Activated CD8-positive, alpha-beta memory T cell treated with anti-CD3 and anti-CD28 coated beads for 24 hours (primary cell): ENCODE measurements around the gene GATA2.

ENCODE experiments used
- DNase-seq: peaks from one replicate; pipeline ENCODE4 v3.0.0-alpha.2; 2020

Gene GATA2

GRCh38 chr3:128472449-128473179 is 20.4 kb downstream of the GATA2 start:
- no peak for DNase-seq

DNA sequence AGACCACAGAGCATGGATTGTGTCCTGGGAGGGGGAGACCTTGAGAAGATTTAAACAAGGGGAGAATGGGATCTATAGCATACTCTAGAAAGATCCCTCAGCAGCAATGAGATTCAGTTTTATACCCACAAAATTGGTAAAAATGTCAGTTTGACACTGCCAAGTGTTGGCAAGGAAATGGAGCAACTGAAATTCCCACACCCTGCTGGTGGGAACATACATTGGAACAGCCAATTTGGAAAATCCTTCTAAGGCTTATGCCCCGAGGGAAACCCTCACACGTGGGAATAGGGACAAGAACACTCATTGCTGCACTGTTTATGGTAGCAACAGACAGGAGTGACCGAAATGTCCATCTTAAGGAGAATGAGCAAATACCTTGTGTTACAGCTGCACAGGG is 21.3 kb downstream of the GATA2 start:
- no peak for DNase-seq

GRCh38 chr3:128471110-128471509 is 21.9 kb downstream of the GATA2 start:
- DNase-seq = no peak

GRCh38 chr3:128470134-128470899 is 22.7 kb downstream of the GATA2 start:
- no peak for DNase-seq

DNA sequence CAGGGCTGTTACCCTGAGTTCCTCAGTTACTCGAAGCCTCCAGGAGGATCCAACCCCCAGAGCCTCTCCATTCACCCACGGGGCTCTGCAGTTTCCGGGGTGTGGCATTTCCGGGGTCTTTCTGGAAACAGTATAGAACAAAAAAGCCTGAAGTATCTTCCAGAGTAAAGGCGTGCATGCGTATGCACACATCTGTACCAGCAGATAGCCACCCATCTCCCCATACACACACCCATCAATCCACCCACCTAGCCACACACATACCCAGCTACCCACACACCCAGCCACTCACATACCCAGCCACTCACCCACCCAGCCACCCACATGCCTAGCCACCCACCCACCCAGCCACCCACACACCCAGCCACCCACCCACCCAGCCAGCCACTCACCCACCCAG is 23.4 kb downstream of the GATA2 start:
- DNase-seq = no peak

GRCh38 chr3:128468791-128469527 is 24.0 kb downstream of the GATA2 start:
- no peak for DNase-seq

GRCh38 chr3:128468285-128468790 is 24.7 kb downstream of the GATA2 start:
- DNase-seq = no peak

DNA sequence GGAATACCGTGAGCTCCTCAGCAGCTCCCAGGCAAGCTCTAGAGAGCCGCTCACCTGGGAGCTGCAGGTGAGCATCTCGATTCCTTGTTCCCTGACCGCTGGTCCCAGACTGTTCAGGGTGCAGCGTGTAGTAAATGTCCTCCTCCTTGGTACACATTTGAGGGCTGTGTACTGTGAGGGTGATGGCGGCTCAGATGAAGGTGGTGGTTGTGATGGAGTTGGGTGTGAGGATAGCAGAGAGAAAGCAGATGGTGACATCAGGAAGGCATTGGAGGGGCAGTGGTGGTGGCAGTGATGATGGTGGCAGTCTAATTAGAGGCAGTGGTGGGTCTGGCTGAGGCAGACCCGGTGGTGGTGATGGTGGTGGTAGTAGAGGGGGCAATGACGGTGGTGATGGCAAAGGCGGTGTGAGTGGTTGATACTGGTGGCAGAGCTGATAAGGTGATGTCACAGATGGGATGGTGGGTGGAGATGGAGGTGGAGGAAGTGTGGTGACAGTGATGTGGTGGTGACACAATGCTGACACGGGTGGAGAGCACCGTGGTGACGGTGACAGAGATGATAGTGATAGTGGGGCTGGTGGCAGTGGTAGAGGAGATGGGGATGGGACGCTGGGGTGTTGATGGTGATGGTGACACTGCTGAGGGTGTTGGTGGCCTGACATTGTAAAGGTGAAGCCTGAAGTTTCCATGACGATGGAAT is 26.0 kb downstream of the GATA2 start, which contains the start of gene DNAJB8:
Gene DNAJB8, minus strand, starts transcription at position 51 of the 702 bp plus-strand sequence. CDS start 3,645 bp downstream, outside the sequence.
- no peak for DNase-seq

GRCh38 chr3:128464702-128465101 is 28.3 kb downstream of the GATA2 start:
- no peak for DNase-seq

GRCh38 chr3:128464188-128464587 is 28.8 kb downstream of the GATA2 start:
- no peak for DNase-seq

DNA sequence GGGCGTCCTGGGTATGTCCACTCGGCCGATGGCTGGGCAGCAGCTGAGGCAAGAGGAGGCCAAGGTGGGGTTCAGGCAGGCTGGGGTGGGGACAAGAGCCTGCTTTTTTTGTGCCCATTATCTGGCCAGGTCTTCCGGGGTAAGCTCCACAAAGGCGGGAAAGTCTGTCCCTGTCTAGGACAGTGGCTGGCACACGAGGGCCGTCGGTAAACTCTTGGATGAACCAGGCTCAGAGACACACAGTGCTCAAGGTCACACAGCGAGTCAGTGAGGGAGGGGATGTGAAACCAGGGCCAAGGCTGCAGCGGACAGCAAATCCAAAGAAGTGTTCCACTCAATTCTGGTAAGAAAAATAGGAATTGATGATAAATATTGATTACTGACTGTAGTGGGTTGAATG is 29.2 kb downstream of the GATA2 start:
- DNase-seq = no peak

DNA sequence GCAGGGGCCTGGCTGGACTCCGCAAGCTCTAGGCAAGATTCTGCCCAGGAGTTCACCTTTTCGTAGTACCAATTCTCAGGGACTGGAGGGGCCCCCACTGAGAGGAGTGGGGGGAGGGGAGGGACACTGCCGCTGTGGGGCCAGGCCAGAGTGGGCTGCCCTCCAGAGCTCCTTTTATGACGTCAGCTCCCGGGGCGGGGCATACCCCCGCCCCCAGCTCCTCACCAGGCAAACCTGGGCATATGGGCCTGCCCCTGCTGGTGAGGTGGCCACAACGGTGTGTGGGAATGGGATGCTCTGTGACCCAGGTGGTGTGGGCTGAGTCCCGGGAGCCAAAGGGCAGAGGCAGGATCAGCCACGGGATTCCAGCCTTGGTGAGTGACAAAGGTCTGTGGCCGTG is 29.6 kb downstream of the GATA2 start:
- DNase-seq = no peak

GRCh38 chr3:128462931-128463330 is 30.1 kb downstream of the GATA2 start:
- DNase-seq = no peak

- DNase-seq = no peak
These were observed 30.6 kb downstream of the GATA2 start for GRCh38 chr3:128462341-128462910.

- no peak for DNase-seq
These were observed 31.3 kb downstream of the GATA2 start for GRCh38 chr3:128461731-128462130.

- DNase-seq = no peak
These were observed 33.6 kb downstream of the GATA2 start for GRCh38 chr3:128459461-128459820.

- DNase-seq = no peak
These were observed 34.1 kb downstream of the GATA2 start for GRCh38 chr3:128458746-128459460.

DNA sequence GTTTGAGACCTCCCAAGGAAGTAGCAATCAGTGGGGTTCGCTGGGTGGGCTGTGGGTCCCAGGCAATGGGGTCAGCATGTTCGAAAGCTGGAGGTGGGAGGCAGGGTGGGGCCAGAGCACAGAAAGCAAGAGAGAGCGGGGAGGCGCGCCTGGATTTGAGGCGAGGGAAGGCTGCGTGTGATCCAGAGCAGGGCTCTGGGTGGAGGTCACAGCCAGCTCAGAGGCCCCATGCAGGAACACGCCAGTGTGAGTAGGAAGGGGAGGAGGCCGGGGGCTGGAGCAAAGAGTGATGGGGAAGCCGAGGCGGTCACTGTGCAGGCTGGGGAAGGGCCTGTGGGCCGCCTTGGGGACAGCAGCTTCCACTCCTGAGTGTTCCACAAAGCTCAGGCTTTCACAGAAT is 35.1 kb downstream of the GATA2 start:
- DNase-seq = no peak

DNA sequence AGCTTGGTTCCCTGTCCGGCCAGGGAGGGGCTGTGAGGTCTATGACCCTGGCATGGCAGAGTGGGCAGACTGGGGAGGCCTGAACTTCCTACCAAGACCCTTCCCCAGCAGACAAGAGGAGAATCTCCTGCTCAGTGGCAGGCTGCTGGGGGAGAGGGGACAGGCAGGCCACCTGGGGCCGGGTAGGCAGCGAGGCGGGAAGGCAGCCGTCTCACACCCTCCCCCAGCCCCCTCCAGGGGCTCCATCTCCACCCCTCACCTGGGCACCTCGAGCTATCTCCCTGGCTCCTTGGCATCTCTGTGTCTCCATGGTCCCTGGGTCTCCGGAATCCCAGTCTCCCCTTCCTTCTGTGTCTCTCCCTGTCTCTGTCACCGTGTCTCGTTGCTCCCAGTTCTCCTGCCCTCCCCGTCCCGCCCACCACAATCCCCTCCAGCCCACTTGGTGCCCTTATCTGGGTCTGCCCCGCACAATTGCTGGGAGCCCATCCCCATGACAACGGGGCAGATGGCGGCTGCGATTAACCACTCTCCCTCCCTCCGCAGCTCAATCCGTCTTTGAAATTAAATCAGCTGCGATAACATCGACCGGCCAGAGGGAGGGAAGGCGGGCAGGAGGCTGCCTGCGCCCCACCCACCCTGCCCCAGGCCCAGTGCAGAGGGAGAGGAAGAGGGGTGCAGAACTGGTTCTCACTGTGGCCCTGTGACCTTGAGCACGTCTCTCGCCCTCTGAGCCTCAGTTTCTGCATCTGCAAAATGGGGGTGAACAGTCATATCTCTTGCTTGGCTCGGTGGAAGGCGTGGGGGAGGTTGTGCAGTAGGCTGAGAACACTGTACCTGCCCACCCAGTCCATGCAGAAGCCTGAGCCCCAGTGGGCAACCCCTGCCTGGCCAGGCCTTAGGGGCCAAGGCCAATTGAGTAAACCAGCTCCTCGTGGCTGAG is 36.0 kb downstream of the GATA2 start:
- no peak for DNase-seq
